GM19468 (cell line): ENCODE measurements around the gene MEF2D.

Source experiments
- ATAC-seq: cut with Tn5 transposase; IDR thresholded peaks from one replicate; pipeline ENCODE4 v1.9.1; 2021; ENCODE audit warnings: mild to moderate bottlenecking, moderate library complexity, moderate number of reproducible peaks; ENCODE audit not compliant: unreplicated experiment; ENCODE audit errors: extremely low read depth

MEF2D gene

GRCh38 chr1:156417401-156418020 lies 83.1 kb downstream of the MEF2D start:
- no peak for ATAC-seq

GRCh38 chr1:156416993-156417392 lies 83.6 kb downstream of the MEF2D start:
- no peak for ATAC-seq

GRCh38 chr1:156414461-156415064 lies 86.0 kb downstream of the MEF2D start:
- no peak for ATAC-seq
